ENCODE results near the gene COL9A2.

COL9A2 gene

GRCh38 chr1:40305451-40305850 is 11.6 kb downstream of the COL9A2 start:
- no peak overlapping the region for H3K4me3 ChIP-seq (ENCODE audit: low read depth, low read length)

DNA sequence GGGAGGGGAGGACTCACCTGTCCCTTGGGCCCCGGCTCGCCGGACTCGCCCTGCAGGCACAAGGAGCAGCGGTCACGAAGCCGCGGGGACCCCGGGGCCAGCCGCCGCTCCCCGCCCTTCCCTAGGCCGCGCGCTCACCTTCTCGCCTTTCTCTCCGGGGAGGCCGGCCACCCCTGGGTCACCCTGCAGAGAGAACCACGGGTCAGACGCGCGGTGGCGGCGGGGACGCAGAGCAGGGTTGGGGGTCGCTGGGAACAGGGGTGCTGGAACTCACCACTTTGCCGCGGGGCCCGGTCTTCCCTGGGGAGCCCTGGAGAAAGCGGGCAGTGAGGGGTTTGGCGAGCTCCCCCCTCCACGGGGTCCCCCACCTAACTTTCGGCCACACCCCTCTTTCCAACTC is 13.3 kb downstream of the COL9A2 start:
- no peak overlapping the region for H3K4me3 ChIP-seq (ENCODE audit: low read depth, low read length)

DNA sequence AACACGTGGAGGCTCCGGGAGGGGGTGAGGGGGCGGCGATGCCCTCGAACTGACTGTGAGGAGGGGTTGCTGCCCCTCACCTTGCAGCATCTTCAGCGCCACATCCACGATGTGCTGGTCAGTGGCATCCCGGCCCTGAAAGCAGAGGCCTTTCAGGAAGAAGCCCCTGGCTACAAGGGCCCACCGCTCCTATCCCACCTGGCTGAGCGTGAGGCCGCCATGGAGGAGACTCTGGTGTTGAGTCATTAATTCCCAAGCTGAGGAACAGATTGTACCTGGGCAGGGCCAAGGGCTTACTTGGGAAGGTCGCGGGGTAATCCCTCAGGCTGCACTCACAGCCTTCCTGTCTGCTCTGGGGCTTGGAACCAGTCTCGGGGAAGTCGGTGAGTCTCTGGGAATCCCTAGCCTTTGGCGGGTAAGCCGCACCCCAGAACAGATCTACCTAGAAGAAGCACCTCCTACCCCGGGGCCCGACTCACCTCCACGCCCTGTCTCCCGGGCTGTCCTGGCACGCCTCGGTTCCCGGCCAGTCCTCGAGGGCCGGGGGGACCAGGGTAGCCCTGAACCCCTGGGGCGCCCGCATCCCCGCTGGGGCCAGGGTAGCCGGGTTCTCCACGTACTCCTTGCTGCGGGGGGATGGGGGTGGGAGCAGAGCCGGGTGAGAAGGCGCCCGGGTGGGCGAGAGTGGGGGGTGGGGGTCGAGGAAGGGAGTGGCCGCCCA is 13.9 kb downstream of the COL9A2 start:
- no peak overlapping the region for H3K4me3 ChIP-seq (ENCODE audit: low read depth, low read length)

GRCh38 chr1:40302475-40302874 is 14.6 kb downstream of the COL9A2 start:
- H3K4me3 ChIP-seq (ENCODE audit: low read depth, low read length) = no peak overlapping the region

GRCh38 chr1:40301541-40302299 is 15.4 kb downstream of the COL9A2 start:
- H3K4me3 ChIP-seq (ENCODE audit: low read depth, low read length) = no peak overlapping the region

- H3K4me3 ChIP-seq (ENCODE audit: low read depth, low read length) = no peak overlapping the region
Measured at GRCh38 chr1:40301066-40301465, 16.0 kb downstream of the COL9A2 start.

DNA sequence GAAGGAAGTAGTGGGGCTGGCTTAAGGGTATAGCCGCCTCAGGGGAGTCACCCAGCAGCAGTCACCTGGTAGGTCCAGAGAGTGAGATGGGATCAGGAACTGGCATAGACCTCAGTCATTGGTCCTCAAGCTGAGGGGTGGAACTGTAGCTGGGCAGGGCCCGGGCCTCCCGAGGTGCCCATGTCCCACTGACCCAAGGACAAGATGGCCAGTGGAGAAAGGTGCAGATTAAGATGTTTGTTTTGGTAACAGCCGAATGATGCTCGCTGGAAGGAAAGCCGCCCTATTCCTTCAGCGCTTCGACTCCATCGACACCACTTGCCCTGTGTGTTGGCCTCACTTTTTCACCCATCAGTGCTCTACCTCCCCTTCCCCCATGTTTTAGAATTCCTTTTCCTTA is 16.4 kb downstream of the COL9A2 start:
- no peak overlapping the region for H3K4me3 ChIP-seq (ENCODE audit: low read depth, low read length)

DNA sequence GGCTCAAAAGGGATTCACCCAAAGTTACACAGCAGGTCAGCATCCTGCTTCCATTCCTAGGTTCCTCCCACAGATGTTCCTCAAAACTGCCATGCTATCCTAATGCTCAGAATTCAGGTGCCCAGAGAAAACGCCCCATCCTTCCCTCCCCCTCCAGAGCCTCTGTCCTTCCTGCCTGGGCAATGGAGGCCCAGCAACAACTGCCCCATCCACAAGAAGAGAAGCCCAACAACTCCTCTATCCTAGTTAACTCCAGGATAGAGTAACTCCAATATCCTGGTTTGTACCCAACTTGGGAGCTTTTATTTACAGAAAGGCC is 16.9 kb downstream of the COL9A2 start:
- no peak overlapping the region for H3K4me3 ChIP-seq (ENCODE audit: low read depth, low read length)

- no peak overlapping the region for H3K4me3 ChIP-seq (ENCODE audit: low read depth, low read length)
Measured at GRCh38 chr1:40299366-40300248, 17.5 kb downstream of the COL9A2 start.

GRCh38 chr1:40291293-40291692 is 25.8 kb downstream of the COL9A2 start:
- no peak overlapping the region for H3K4me3 ChIP-seq (ENCODE audit: low read depth, low read length)

- H3K4me3 ChIP-seq (ENCODE audit: low read depth, low read length) = no peak overlapping the region
Measured at GRCh38 chr1:40281853-40282252, 35.2 kb downstream of the COL9A2 start.

- no peak overlapping the region for H3K4me3 ChIP-seq (ENCODE audit: low read depth, low read length)
Measured at GRCh38 chr1:40276122-40276521, 41.0 kb downstream of the COL9A2 start.

DNA sequence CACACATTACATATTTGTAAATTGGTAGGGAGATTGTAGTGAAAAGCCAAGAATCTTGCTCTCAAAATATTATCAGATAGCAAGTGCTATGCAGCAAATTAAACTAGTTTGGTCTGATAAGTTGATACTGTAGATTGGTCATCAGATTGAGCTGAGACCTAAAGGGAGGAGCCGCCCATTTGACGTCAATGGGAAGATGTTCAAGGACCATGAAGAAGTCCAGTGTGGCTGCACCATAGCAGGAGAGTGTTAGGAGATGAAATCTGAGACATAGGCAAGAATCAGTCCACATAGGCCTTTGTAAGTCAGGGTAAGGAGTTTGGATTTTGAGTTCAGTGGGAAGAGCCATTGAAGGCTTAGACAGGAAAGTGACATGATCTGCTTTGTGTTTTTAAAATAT is 42.8 kb downstream of the COL9A2 start:
- H3K4me3 ChIP-seq (ENCODE audit: low read depth, low read length) = no peak overlapping the region

DNA sequence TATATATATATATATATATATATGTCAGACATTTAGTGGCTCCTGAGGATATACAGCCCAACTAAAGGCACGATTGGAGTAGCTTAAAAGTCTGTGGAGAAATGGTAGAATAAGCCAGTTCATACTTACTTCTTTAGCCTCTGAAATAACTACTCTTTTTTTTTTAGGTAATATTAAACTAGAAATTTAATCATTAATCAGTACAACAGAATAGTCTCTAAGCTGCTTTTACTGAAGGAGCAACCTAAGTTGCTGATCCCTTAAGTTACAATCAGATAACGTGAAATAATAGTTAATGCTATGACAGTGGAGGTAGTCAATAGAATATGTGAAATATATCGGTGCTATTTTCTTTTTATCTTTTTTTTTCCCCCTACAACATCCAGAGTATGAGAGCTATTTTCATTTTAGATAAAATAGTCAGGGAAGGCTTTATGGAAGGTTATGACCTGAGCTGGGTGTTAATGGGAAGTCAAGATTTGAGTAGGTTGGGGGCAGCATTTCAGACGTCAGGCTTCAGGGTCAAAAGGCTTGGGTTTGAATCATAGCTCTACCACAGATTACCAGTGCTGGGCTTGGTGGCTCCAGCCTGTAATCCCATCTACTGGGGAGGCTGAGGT is 43.4 kb downstream of the COL9A2 start:
- H3K4me3 ChIP-seq (ENCODE audit: low read depth, low read length) = no peak overlapping the region

- no peak overlapping the region for H3K4me3 ChIP-seq (ENCODE audit: low read depth, low read length)
Measured at GRCh38 chr1:40272653-40273213, 44.4 kb downstream of the COL9A2 start.

DNA sequence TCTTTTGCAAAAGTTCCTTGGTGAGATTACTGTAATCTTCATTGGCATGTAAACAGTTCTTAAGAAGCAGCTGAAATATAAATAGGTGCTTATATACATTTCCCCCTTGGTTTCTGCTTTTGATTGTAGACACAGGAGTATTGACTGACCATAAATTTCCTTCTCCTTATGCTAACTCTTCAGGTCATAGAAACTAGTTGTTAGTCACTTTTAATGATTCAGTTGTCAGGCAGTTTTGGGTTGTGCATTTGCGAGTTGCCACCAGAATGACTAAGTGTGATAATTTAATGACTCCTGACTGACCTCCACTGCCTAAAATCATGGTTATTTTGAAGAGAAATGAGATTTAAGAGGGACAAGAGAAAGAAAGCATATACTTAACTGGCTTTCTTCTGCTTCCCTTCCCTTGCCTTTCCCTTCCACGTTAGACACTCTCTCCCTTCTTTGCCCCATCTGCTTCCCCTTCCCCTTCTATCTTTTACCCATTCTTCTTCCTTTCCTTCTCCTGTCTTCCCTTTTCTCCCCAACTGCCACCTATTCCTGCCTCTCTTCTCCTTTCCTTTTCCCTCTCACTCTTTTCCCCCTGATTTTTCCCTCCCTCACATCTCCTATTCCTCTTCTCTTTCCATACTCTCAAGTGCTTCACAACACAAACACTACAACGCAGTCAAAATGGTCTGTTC is 46.8 kb downstream of the COL9A2 start:
- no peak overlapping the region for H3K4me3 ChIP-seq (ENCODE audit: low read depth, low read length)

DNA sequence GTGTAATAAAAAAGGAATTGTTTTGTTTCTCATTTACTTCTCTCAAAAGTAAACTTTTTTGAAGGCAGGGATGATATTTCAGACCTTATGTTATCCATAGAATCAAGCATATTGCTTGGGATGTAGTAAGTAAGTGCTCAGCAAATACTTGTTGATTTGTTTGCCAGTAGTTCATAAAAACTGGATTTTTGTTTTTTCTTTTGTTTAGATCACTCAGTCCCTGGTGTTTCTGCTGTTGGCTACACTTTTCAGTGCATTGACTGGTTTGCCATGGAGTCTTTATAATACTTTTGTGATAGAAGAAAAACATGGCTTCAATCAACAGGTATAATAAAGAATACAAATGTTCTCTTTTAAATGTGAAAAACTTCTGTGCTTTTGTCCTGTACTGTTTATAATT is 48.9 kb downstream of the COL9A2 start:
- no peak overlapping the region for H3K4me3 ChIP-seq (ENCODE audit: low read depth, low read length)

DNA sequence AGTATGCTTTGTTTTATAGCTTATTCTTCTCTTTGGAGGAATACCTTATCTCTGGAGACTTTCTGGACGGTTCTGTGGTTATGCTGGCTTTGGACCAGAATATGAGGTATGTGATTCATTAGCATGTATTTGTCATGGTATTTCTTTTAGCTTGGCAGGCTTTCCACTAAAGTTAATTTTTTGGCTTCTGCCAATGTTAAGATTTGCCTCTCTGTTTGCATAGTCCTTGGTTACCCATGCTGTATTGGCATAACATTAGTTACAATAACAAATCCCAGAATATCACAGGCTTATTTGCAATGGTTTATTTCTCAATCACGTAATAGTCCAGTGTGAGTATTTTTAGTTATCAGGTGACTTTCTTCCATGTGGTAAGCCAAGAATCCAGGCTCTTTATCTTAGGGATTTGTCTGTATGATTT is 49.3 kb downstream of the COL9A2 start:
- H3K4me3 ChIP-seq (ENCODE audit: low read depth, low read length) = no peak overlapping the region

DNA sequence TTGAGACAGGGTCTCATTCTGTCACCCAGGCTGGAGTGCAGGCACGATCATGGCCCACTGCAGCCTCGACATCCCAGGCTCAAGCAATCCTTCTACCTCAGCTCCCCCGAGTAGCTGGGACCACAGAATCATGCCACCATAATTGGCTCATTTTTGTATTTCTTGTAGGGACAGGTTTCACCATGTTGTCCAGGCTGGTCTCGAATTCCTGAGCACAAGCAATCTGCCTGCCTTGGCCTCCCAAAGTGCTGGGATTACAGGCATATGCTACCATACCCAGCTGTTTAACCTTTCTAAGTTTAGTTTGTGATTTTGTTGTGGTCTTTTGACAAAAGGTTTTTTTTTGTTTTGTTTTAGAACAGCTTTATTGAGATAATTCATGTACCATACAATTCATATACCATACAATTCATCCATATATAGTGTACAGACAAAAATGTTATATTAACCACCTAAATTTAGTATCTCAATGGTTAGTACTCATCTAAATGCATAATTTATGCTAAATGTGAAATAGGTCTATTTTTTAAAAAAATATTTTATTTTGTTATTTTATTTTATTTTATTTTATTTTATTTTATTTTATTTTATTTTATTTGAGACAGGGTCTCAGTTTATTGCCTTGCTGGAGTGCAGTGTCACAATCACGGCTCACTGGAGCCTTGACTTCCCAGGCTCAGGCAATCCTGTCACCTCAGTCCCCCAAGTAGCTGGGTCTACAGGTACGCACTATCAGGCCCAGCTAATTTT is 50.1 kb downstream of the COL9A2 start:
- no peak overlapping the region for H3K4me3 ChIP-seq (ENCODE audit: low read depth, low read length)

DNA sequence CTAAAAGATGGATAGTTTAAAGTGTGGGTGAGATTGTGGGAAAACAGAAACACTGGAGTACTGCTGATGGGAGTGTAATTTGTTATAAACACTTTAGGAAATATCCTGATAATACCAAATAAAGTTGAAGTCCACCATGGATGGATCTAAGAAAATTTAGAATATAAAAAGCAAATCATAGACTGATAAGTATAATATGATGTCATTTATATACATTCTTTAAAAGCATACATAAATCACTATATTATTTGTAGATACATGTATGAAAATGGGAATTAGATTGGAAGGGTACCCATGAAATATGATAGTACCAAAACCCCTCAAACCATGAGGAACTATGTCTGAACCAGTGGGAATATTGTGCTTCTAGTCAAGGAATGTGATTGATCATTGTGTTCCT is 51.2 kb downstream of the COL9A2 start:
- H3K4me3 ChIP-seq (ENCODE audit: low read depth, low read length) = no peak overlapping the region

All from iPS-11a (cell line).